WERI-Rb-1 (cell line): ENCODE measurements around the gene STK32C.
A peak's percentile ranks its signal among the peaks of the same experiment; 100 is the strongest.

Experiments used
- DNase-seq: peaks from one replicate; pipeline ENCODE4 v3.0.0-alpha.2; 2020
- H3K27ac ChIP-seq: fragments of 250-450 bp; sonication (Bioruptor Pico); 2 replicates; pipeline ENCODE4 v1.5.1; 2020; ENCODE audit warnings: mild to moderate bottlenecking, moderate library complexity
- H3K27me3 ChIP-seq: fragments of 250-450 bp; sonication (Bioruptor Pico); 2 replicates; pipeline ENCODE4 v1.5.1; 2021; ENCODE audit warnings: mild to moderate bottlenecking, low read depth, moderate library complexity; ENCODE audit not compliant: insufficient read depth, severe bottlenecking
- H3K36me3 ChIP-seq: fragments of 250-450 bp; sonication (Bioruptor Pico); 2 replicates; pipeline ENCODE4 v1.5.1; 2020; ENCODE audit warnings: mild to moderate bottlenecking, moderate library complexity
- H3K4me3 ChIP-seq: 2 replicates; pipeline ENCODE4 v1.5.1; 2011; ENCODE audit warnings: low read depth, mild to moderate bottlenecking, control low read depth, low read length
- H3K9me3 ChIP-seq: fragments of 250-450 bp; sonication (Bioruptor Pico); 2 replicates; pipeline ENCODE4 v1.5.1; 2021; ENCODE audit warnings: mild to moderate bottlenecking, moderate library complexity; ENCODE audit not compliant: severe bottlenecking
- CTCF ChIP-seq: IDR thresholded peaks from 2 replicates; pipeline ENCODE4 v1.5.1; 2011; ENCODE audit warnings: low read depth, mild to moderate bottlenecking, control low read depth, inconsistent platforms, low read length

STK32C gene

GRCh38 chr10:132290631-132291030 lies 17.1 kb downstream of the STK32C start:
- no peak overlapping the region for H3K4me3 ChIP-seq

GRCh38 chr10:132289439-132289838 lies 18.3 kb downstream of the STK32C start:
- no peak overlapping the region for H3K27ac ChIP-seq
- no peaks in the 10 kb centered on the region for H3K36me3 ChIP-seq
- TF ChIP-seq CTCF: no peak
- H3K4me3 ChIP-seq: no peak overlapping the region
- DNase-seq: no peak
- no peaks in the 10 kb centered on the region for H3K27me3 ChIP-seq
- peaks cover 6% of the 10 kb centered on the region for H3K9me3 ChIP-seq

More at GRCh38 chr10:132290631-132291030, 17.1 kb downstream of the STK32C start:
- Histone ChIP-seq H3K27me3 (no peaks in the 10 kb centered on the region), H3K27ac (no peak overlapping the region), H3K9me3 (peaks cover 6% of the 10 kb centered on the region), H3K36me3 (no peaks in the 10 kb centered on the region)
- DNase-seq: no peak
- no peak for TF ChIP-seq CTCF

GRCh38 chr10:132283604-132284382 lies 24.0 kb downstream of the STK32C start:
- Histone ChIP-seq H3K9me3 (peaks cover 2% of the 10 kb centered on the region), H3K4me3 (no peak overlapping the region), H3K27ac (no peak overlapping the region), H3K27me3 (no peaks in the 10 kb centered on the region), H3K36me3 (no peaks in the 10 kb centered on the region)
- no peak for TF ChIP-seq CTCF
- DNase-seq: no peak

- peak; percentile 54 for DNase-seq
- no peak for TF ChIP-seq CTCF
Measured at GRCh38 chr10:132282667-132283603, 24.8 kb downstream of the STK32C start.

GRCh38 chr10:132281915-132282666 lies 25.7 kb downstream of the STK32C start:
- H3K4me3 ChIP-seq: no peak overlapping the region
- peak; percentile 85 for DNase-seq
- no peaks in the 10 kb centered on the region for H3K27me3 ChIP-seq
- H3K36me3 ChIP-seq: no peaks in the 10 kb centered on the region
- no peak for TF ChIP-seq CTCF
- H3K9me3 ChIP-seq: no peaks in the 10 kb centered on the region
- peak overlapping the region; percentile 63 for H3K27ac ChIP-seq

More at GRCh38 chr10:132282667-132283603, 24.8 kb downstream of the STK32C start:
- Histone ChIP-seq H3K4me3 (no peak overlapping the region), H3K9me3 (no peaks in the 10 kb centered on the region), H3K27me3 (no peaks in the 10 kb centered on the region), H3K36me3 (no peaks in the 10 kb centered on the region), H3K27ac (no peak overlapping the region)
